OCI-LY7 (cell line): ENCODE data around the gene CTSE.

Source experiments
- CTCF ChIP-seq: fragments of 200-600 bp; sonication (generic); conservative IDR thresholded peaks from 2 replicates; pipeline ENCODE4 v1.5.1; 2014; ENCODE audit warnings: mild to moderate bottlenecking, antibody characterized with exemption, low read length, moderate library complexity, mixed read lengths
- EZH2phosphoT487 ChIP-seq: fragments of 200-600 bp; sonication (generic); IDR thresholded peaks from 2 replicates; pipeline ENCODE4 v1.6.1; 2018; ENCODE audit warnings: low read depth, borderline replicate concordance, mild to moderate bottlenecking, mixed run types, antibody characterized with exemption, low read length, moderate library complexity, mixed read lengths

- TF ChIP-seq CTCF (peak; percentile 71), EZH2phosphoT487 (no peak)
Observed at GRCh38 chr1:206050655-206051235, 27.1 kb upstream of the CTSE start.
